Transverse colon (tissue), 4 donors: ENCODE results near the gene TMC5. TPM values are rescaled to one million over a fixed set of nuclear protein-coding genes. Genes with fewer than 3 reads are reported as not detected.
"Not testable (repeated sequence)": the region's sequence is repeated elsewhere in the genome, so short reads cannot be mapped to it uniquely, and the experiment has no call there.

Experiments used
- DNase-seq: peaks from one replicate; pipeline ENCODE4 v3.0.0-alpha.2; 2019
- H3K27ac ChIP-seq, 4 donors: fragments of 200-600 bp; sonication (generic); 2 replicates each; pipeline ENCODE4 v1.5.1; 2016 to 2018; ENCODE audit warnings: inconsistent platforms in 4 of 4
- H3K27me3 ChIP-seq: fragments of 200-600 bp; sonication (generic); 2 replicates; pipeline ENCODE4 v1.5.1; 2017; ENCODE audit warnings: inconsistent platforms
- H3K36me3 ChIP-seq, 4 donors: fragments of 200-600 bp; sonication (generic); 2 replicates each; pipeline ENCODE4 v1.5.1; 2017 to 2019; ENCODE audit warnings: inconsistent platforms in 4 of 4
- H3K4me1 ChIP-seq, 4 donors: fragments of 200-600 bp; sonication (generic); 2 replicates each; pipeline ENCODE4 v1.5.1; 2017 to 2020; ENCODE audit warnings: inconsistent platforms in 4 of 4
- H3K4me3 ChIP-seq, 4 donors: fragments of 200-600 bp; sonication (generic); 1 replicate in 1 of 4; 2 replicates in 3 of 4; pipeline versions ENCODE4 v1.5.1 to v1.6.1; 2017 to 2019; ENCODE audit warnings: inconsistent platforms in 4 of 4
- H3K9me3 ChIP-seq, 2 donors: fragments of 200-600 bp; sonication (generic); 2 replicates each; pipeline ENCODE4 v1.5.1; 2017 to 2019; ENCODE audit warnings: inconsistent platforms in 2 of 2
- CTCF ChIP-seq, 5 experiments: fragments of 200-600 bp in 3 of 5; fragments of 450-650 bp in 2 of 5; sonication (generic) in 3 of 5; IDR thresholded peaks; 1 replicate in 2 of 5; 2 replicates in 3 of 5; pipeline ENCODE4 v1.5.1; 2016 to 2017; ENCODE audit warnings: antibody characterized with exemption in 5 of 5, inconsistent platforms in 3 of 5, mild to moderate bottlenecking in 2 of 5, moderate library complexity in 1 of 5
- EP300 ChIP-seq: sonication (generic); formaldehyde crosslinking; IDR thresholded peaks from one replicate; pipeline ENCODE4 v1.6.1; 2017; ENCODE audit warnings: antibody characterized with exemption, low read depth
- POLR2A ChIP-seq: fragments of 450-650 bp; IDR thresholded peaks from one replicate; pipeline ENCODE4 v1.6.1; 2016; ENCODE audit warnings: antibody characterized with exemption, mild to moderate bottlenecking, moderate library complexity
- POLR2AphosphoS5 ChIP-seq, 3 donors: sonication (generic); formaldehyde crosslinking; IDR thresholded peaks; one replicate each; pipeline ENCODE4 v1.6.1; 2016; ENCODE audit warnings: antibody characterized with exemption in 3 of 3
- WGBS, 2 donors: methylation state at CpG; one replicate each; pipeline ENCODE4 v1.1.5; 2018; ENCODE audit warnings: low coverage in 1 of 2; 5-methylcytosine and 5-hydroxymethylcytosine counted together
- in situ Hi-C, 4 donors: fragments of 200-750 bp; cut with MboI; loops; one replicate each; pipeline versions ENCODE4 v1.15.0 to v1.15.1; 2017; ENCODE audit warnings: low sequenced_read_pairs in 3 of 4, low pct_ligation_motif_present in 1 of 4, low pct_unique_long_range_greater_than_20kb in 1 of 4
- intact Hi-C: fragments of 100-400 bp; cut with DNase I; formaldehyde crosslinking; loops from one replicate; pipeline ENCODE4 v1.15.1; 2023; ENCODE audit warnings: low total_unique reads
- total RNA-seq, 4 donors: library from RNA; depleted of rRNA; stranded (reverse); fragments of >200 nt; gene quantifications; one replicate each; pipeline ENCODE4 v1.1.0, GENCODE V29; 2016

Gene TMC5
- total RNA-seq, 4 donors from 2014 or later: 14.5 to 94.6 (median 82.4) TPM

- peak overlapping the region; percentile 25 to 67 (median 56) for H3K27ac ChIP-seq
- peak; percentile 39 to 81 (median 56) for TF ChIP-seq CTCF (IDR thresholded peaks at IDR 0.05)
- no peak for TF ChIP-seq EP300
- no peak overlapping the region for H3K4me3 ChIP-seq
- H3K4me1 ChIP-seq: peaks cover 0 to 26% (median 8%) of the 10 kb centered on the region in 4 donors
- no peaks in the 10 kb centered on the region for H3K9me3 ChIP-seq
- WGBS, 2 donors: 17% methylated on average over 5 of the region's 5 CpGs; no CpG with 5 or more reads in 1 of the 2 donors
- H3K36me3 ChIP-seq: no peaks in the 10 kb centered on the region
- intact Hi-C loops (no loop called here), in situ Hi-C loops (loop anchor here in 1 of 4 donors (10.0 kb wide), 1 partner anchor 116 kb away; no protein-coding TSS in a partner anchor)
- peaks cover 14% of the 10 kb centered on the region for H3K27me3 ChIP-seq
- DNase-seq: peak; percentile 84
These were observed 28.4 kb upstream of the TMC5 start for GRCh38 chr16:19389246-19389645.

- WGBS, 2 donors: 88 to 94% methylated on average over 2 to 6 of the region's 6 CpGs
- H3K9me3 ChIP-seq, intact Hi-C loops, in situ Hi-C loops, H3K36me3 ChIP-seq, DNase-seq, H3K4me3 ChIP-seq: not testable (repeated sequence)
- H3K4me1 ChIP-seq: peaks cover 2 to 39% (median 22%) of the 10 kb centered on the region in 4 donors
- H3K27ac ChIP-seq: peak overlapping the region in 2 of 4 donors; percentile 87 to 92
- H3K27me3 ChIP-seq: peaks cover 11% of the 10 kb centered on the region
These were observed 26.4 kb upstream of the TMC5 start for GRCh38 chr16:19391185-19391776.

GRCh38 chr16:19392352-19392751 lies 25.3 kb upstream of the TMC5 start:
- H3K36me3 ChIP-seq: no peaks in the 10 kb centered on the region
- H3K4me3 ChIP-seq: peak overlapping the region in 1 of 4 donors; percentile 46
- peaks cover 2 to 40% (median 23%) of the 10 kb centered on the region in 4 donors for H3K4me1 ChIP-seq
- H3K9me3 ChIP-seq: no peaks in the 10 kb centered on the region
- TF ChIP-seq POLR2AphosphoS5 (IDR thresholded peaks at IDR 0.05) (no peak), POLR2A (no peak), CTCF (IDR thresholded peaks at IDR 0.05) (no peak), EP300 (no peak)
- peak overlapping the region; percentile 84 to 92 (median 88) for H3K27ac ChIP-seq
- 80% methylated on average over 2 of the region's 2 CpGs; no CpG with 5 or more reads in 1 of the 2 donors for WGBS, 2 donors
- in situ Hi-C loops (no loop called here), intact Hi-C loops (no loop called here)
- H3K27me3 ChIP-seq: peaks cover 11% of the 10 kb centered on the region
- no peak for DNase-seq

GRCh38 chr16:19393226-19394111 lies 24.2 kb upstream of the TMC5 start:
- 40 to 50% methylated on average over 8 to 13 of the region's 13 CpGs for WGBS, 2 donors
- Histone ChIP-seq H3K36me3 (no peaks in the 10 kb centered on the region), H3K9me3 (no peaks in the 10 kb centered on the region), H3K4me1 (peaks cover 2 to 46% (median 26%) of the 10 kb centered on the region in 4 donors), H3K27ac (peak overlapping the region; percentile 84 to 92 (median 88)), H3K4me3 (peak overlapping the region in 2 of 4 donors; percentile 16 to 46), H3K27me3 (peaks cover 11% of the 10 kb centered on the region)
- peak; percentile 65 for DNase-seq
- in situ Hi-C loops: no loop called here
- intact Hi-C loops: no loop called here
- TF ChIP-seq EP300 (peak; percentile 23), CTCF (IDR thresholded peaks at IDR 0.05) (no peak), POLR2AphosphoS5 (IDR thresholded peaks at IDR 0.05) (peak; percentile 26 to 84 (median 77)), POLR2A (peak; percentile 96)

GRCh38 chr16:19395646-19396267 lies 21.9 kb upstream of the TMC5 start:
- H3K36me3 ChIP-seq, H3K27me3 ChIP-seq, intact Hi-C loops, in situ Hi-C loops, H3K9me3 ChIP-seq, H3K4me3 ChIP-seq: not testable (repeated sequence)
- Histone ChIP-seq H3K27ac (peak overlapping the region; percentile 68 to 92 (median 85)), H3K4me1 (peaks cover 2 to 41% (median 24%) of the 10 kb centered on the region in 4 donors)
- 46% methylated on average over 4 of the region's 4 CpGs; no CpG with 5 or more reads in 1 of the 2 donors for WGBS, 2 donors
- DNase-seq: peak; percentile 27
